DOHH2 (cell line): ENCODE data around the gene COPE.

ENCODE experiments used
- H3F3A ChIP-seq: fragments of 200-600 bp; sonication (generic), shearing (Covaris generic); 2 replicates; pipeline ENCODE4 v1.6.0; 2016; ENCODE audit warnings: antibody characterized with exemption, mild to moderate bottlenecking; ENCODE audit not compliant: control insufficient read depth, insufficient read depth
- H3K27ac ChIP-seq: fragments of 200-600 bp; sonication (generic); 2 replicates; pipeline ENCODE4 v1.5.1; 2014; ENCODE audit warnings: low read depth, mild to moderate bottlenecking, low read length, moderate library complexity
- H3K27me3 ChIP-seq: fragments of 200-600 bp; sonication (generic); 2 replicates; pipeline ENCODE4 v1.6.1; 2014; ENCODE audit warnings: mild to moderate bottlenecking, low read length, mixed read lengths; ENCODE audit not compliant: control insufficient read depth
- H3K36me3 ChIP-seq: fragments of 200-600 bp; sonication (generic); 2 replicates; pipeline ENCODE4 v1.6.1; 2014; ENCODE audit warnings: mild to moderate bottlenecking, low read length, moderate library complexity, mixed read lengths; ENCODE audit not compliant: control insufficient read depth
- H3K4me1 ChIP-seq: fragments of 200-600 bp; sonication (generic); 2 replicates; pipeline ENCODE4 v1.6.1; 2014; ENCODE audit warnings: mild to moderate bottlenecking, low read length, mixed read lengths; ENCODE audit not compliant: control insufficient read depth
- H3K4me2 ChIP-seq: fragments of 200-600 bp; sonication (generic); 2 replicates; pipeline ENCODE4 v1.6.0; 2014; ENCODE audit warnings: mild to moderate bottlenecking, low read length, moderate library complexity
- H3K4me3 ChIP-seq: fragments of 200-600 bp; sonication (generic); 2 replicates; pipeline ENCODE4 v1.5.1; 2014; ENCODE audit warnings: mild to moderate bottlenecking, low read length, mixed read lengths
- H3K79me2 ChIP-seq: fragments of 200-600 bp; sonication (generic); 2 replicates; pipeline ENCODE4 v1.6.1; 2014; ENCODE audit warnings: mild to moderate bottlenecking, low read length, mixed read lengths; ENCODE audit not compliant: control insufficient read depth
- H3K9me2 ChIP-seq: fragments of 200-600 bp; sonication (generic); replicated peaks from 2 replicates; pipeline ENCODE4 v1.6.1; 2014; ENCODE audit warnings: mild to moderate bottlenecking, low read length, mixed read lengths; ENCODE audit not compliant: control insufficient read depth
- H3K9me3 ChIP-seq: fragments of 200-600 bp; sonication (generic); 2 replicates; pipeline ENCODE4 v1.6.1; 2014; ENCODE audit warnings: antibody characterized with exemption, low read length, mixed read lengths; ENCODE audit not compliant: control insufficient read depth, insufficient read depth
- H4K20me1 ChIP-seq: fragments of 200-600 bp; sonication (generic); 2 replicates; pipeline ENCODE4 v1.6.0; 2014; ENCODE audit warnings: low read depth, mild to moderate bottlenecking, antibody characterized with exemption, low read length, moderate library complexity; ENCODE audit not compliant: control insufficient read depth, insufficient read depth
- CTCF ChIP-seq: fragments of 200-600 bp; sonication (generic); IDR thresholded peaks from one replicate; pipeline ENCODE4 v1.5.1; 2014; ENCODE audit warnings: antibody characterized with exemption, mild to moderate bottlenecking, low read depth, low read length; ENCODE audit not compliant: poor library complexity, severe bottlenecking
- EZH2phosphoT487 ChIP-seq: fragments of 200-600 bp; sonication (generic); IDR thresholded peaks from 2 replicates; pipeline ENCODE4 v1.6.1; 2017; ENCODE audit warnings: borderline replicate concordance, mild to moderate bottlenecking, antibody characterized with exemption, low read length, moderate library complexity, mixed read lengths

COPE gene

GRCh38 chr19:18855647-18856384 lies 63.4 kb downstream of the COPE start:
- H3F3A ChIP-seq, result no peaks in the 10 kb centered on the region
- no peak overlapping the region for H3K4me3 ChIP-seq
- peaks cover 39% of the 10 kb centered on the region for H3K79me2 ChIP-seq
- H4K20me1 ChIP-seq, result no peaks in the 10 kb centered on the region
- no peak overlapping the region for H3K27ac ChIP-seq
- no peaks in the 10 kb centered on the region for H3K9me3 ChIP-seq
- no peak overlapping the region for H3K4me2 ChIP-seq
- H3K9me2 ChIP-seq, result no peaks in the 10 kb centered on the region
- no peaks in the 10 kb centered on the region for H3K27me3 ChIP-seq
- TF ChIP-seq EZH2phosphoT487 (no peak), CTCF (no peak)
- H3K36me3 ChIP-seq, result peaks cover 98% of the 10 kb centered on the region
- no peaks in the 10 kb centered on the region for H3K4me1 ChIP-seq

- TF ChIP-seq CTCF (no peak), EZH2phosphoT487 (no peak)
- no peaks in the 10 kb centered on the region for H3F3A ChIP-seq
- H4K20me1 ChIP-seq, result no peaks in the 10 kb centered on the region
- H3K4me1 ChIP-seq, result no peaks in the 10 kb centered on the region
- no peak overlapping the region for H3K4me2 ChIP-seq
- H3K9me3 ChIP-seq, result no peaks in the 10 kb centered on the region
- H3K79me2 ChIP-seq, result peaks cover 47% of the 10 kb centered on the region
- H3K4me3 ChIP-seq, result no peak overlapping the region
- H3K9me2 ChIP-seq, result no peaks in the 10 kb centered on the region
- no peak overlapping the region for H3K27ac ChIP-seq
- H3K27me3 ChIP-seq, result no peaks in the 10 kb centered on the region
- H3K36me3 ChIP-seq, result peaks cover 98% of the 10 kb centered on the region
These were observed 64.2 kb downstream of the COPE start for GRCh38 chr19:18854982-18855381.

- Histone ChIP-seq H3K79me2 (peaks cover 58% of the 10 kb centered on the region), H3F3A (no peaks in the 10 kb centered on the region), H3K4me1 (peaks cover under 1% of the 10 kb centered on the region), H3K4me2 (no peak overlapping the region), H4K20me1 (peaks cover 9% of the 10 kb centered on the region; the same call in 1 of the 2 replicates), H3K36me3 (peaks cover 98% of the 10 kb centered on the region), H3K27me3 (no peaks in the 10 kb centered on the region), H3K4me3 (no peak overlapping the region), H3K9me2 (no peaks in the 10 kb centered on the region), H3K27ac (no peak overlapping the region), H3K9me3 (no peaks in the 10 kb centered on the region)
- TF ChIP-seq EZH2phosphoT487 (no peak), CTCF (no peak)
These were observed 65.3 kb downstream of the COPE start for GRCh38 chr19:18853755-18854427.
